HG02870 (cell line): ENCODE results near the gene SSBP1.
"Not testable (repeated sequence)": the region's sequence is repeated elsewhere in the genome, so short reads cannot be mapped to it uniquely, and the experiment has no call there.

Source experiments
- ATAC-seq: cut with Tn5 transposase; IDR thresholded peaks from one replicate; pipeline ENCODE4 v1.9.1; 2021; ENCODE audit warnings: mild to moderate bottlenecking, moderate library complexity; ENCODE audit not compliant: unreplicated experiment

SSBP1 gene

GRCh38 chr7:141709318-141709717 lies 28.8 kb upstream of the SSBP1 start:
- ATAC-seq, result no peak

- no peak for ATAC-seq
Measured at GRCh38 chr7:141709749-141710148, 28.4 kb upstream of the SSBP1 start.

DNA sequence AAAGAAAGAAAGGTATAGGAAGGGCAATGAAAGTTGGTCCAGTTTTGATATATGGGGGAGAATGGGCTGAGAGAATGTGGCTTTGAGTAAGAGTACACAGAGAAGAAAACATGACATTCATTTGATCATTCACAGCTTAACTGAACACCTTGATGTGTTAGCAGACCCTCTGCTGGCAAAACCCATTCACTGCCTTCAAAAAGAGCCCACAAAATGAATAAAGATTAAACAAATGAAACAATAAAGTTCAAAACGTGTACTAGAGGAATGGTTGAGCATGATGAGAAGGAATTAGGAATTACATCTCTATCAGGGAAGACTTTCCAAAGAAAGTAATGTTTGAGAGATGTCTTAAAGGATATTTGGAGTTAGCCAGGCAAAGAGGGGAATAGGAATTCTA lies 27.9 kb upstream of the SSBP1 start:
- ATAC-seq, result no peak

DNA sequence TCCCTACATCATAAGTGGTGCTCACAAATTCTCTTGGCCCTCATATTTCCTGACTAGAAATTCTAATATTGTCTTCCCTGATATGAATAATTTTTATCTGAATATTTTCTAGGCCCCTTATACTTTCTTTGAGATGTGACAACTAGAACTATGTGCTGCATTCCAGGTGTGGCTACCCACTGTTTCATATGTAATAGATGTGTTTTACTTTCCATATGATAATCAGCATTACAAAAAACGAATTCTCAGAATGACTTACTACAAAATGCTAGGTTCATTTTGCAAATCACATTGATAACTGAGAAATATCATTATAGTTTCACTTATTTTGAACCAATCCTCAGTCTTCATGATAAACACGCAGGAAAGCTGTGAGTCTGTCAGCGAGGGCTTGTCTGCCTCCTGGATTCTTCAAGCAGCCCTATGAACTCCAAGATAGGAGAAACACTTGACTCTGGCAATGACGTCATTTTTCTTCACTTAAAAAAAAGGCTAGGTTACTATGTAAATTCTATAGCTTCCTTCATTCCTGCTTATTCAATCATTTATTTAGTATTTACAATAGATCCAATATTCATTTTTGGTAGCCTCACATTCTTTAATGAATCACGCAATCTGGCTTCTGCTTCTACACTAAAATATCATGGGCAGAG lies 25.4 kb upstream of the SSBP1 start:
- no peak for ATAC-seq

- ATAC-seq, result no peak
Measured at GRCh38 chr7:141713890-141714289, 24.3 kb upstream of the SSBP1 start.

DNA sequence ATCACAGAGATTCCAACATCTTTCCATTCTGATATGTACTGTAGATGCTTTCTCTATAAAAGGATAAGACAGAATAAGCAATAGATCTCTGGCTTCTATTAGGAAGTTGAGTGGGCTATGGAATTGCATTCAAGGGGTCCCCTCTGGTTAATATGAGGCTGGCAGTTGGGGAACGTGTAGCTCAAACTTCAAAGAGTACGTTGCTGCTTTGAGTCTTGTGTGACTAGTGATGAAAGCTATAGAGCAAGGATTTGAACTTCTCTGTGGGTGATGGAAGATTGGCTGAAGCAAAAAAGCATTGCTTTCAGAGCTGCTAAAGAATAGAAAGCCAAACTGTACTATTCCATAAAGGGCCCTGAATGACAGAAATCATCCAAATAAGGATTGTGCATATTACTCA lies 23.6 kb upstream of the SSBP1 start:
- no peak for ATAC-seq

DNA sequence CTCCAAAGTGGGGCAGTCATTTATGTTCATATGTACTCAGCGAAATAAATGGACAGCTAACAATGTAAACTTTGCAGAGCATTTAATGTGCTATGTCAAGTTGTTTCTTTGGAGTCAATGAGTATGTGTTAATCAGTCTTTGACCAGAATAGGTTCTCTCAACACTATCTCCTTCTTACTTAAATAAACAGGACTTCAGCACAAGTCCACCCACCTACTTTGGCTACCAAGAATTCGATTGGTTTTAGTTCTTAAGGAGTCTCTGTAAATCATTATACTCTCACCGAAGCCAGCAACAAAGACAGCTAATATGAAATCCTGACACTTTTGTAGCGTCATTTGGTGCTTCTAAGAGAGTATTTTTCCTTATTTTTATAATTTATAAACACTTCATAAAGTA lies 23.1 kb upstream of the SSBP1 start:
- no peak for ATAC-seq

DNA sequence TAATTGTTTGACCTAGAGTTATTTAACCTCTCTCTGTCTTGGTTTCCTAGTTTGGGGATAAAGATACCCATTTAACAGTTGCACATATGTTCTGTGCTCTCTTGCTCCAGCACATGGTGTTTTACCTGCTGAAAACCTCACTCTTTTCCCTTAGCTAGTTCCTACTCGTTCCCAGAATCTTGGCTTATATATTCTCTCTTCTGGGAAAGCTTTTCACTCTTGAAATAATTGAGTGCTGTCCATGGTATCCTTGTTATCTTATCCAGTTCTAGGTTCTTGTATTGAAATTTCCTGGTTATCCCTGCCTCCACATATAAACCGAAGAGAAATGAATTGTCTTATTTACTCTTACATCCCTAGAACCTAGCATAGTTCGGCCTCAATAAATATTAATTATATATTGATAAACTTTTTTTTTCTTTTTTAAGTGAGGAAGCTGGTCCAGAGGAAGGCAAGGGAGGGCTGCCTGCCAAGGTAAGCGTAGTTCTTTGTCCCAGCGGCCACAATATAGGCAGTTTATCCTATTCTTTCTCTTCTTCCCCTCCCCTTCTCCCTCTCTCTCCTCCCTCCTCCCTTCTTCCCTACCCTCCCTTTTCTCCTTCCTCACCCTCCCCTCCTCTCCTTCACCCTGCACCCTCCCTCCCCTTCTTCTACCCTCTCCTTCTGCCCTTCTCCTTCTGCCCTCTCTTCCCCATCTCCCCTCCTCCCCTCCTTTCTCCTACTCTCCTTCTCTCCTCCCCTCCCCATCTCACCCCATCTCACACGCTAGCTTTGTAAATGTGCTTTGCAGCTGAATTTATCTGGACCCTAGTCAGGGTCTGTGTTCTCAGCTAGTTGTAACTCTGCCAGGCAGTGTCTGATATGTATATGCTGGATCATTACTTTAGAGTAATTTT lies 22.1 kb upstream of the SSBP1 start:
- ATAC-seq, result no peak

DNA sequence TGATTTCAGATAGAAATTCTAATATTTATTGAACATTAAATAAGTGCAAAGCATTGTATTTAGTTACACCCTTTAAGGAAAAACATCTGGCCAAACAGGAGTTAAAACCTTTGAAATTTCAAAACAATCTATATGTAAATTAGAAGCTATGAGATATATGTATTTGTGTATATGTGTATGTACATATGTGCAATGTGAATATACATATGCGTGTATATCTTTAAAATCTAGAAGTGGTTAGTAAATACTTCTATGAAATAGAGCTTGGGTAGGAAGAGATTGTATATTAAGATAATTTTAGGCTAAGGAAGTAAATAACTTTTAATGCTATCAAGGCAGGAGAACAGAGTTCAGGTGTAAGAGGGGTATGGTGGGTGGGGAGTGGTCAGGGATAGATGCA lies 20.7 kb upstream of the SSBP1 start:
- no peak for ATAC-seq

- ATAC-seq, result no peak
Measured at GRCh38 chr7:141722529-141722928, 15.6 kb upstream of the SSBP1 start.

DNA sequence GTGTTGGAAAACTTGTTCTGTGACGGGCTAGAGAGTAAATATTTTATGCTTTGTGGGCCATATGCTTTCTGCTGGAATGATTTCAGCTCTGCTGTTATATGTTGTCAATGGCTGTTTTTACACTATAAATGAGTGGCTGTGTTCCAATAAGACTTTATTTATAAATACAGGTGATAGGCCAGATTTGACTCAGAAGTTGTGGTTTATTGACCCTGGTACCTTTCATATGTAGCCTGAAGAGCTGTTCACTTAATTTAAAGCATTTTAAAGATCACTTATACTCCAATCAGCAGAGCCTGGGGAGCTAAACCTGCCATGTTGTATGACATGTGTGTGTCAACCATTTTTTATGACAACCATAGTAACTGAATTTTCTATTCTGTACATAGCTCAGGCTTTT lies 9.1 kb upstream of the SSBP1 start:
- ATAC-seq, result no peak

- ATAC-seq, result no peak
Measured at GRCh38 chr7:141731476-141732149, 6.5 kb upstream of the SSBP1 start.

GRCh38 chr7:141737118-141737835 lies 881 bp upstream of the SSBP1 start:
- ATAC-seq, result no peak

DNA sequence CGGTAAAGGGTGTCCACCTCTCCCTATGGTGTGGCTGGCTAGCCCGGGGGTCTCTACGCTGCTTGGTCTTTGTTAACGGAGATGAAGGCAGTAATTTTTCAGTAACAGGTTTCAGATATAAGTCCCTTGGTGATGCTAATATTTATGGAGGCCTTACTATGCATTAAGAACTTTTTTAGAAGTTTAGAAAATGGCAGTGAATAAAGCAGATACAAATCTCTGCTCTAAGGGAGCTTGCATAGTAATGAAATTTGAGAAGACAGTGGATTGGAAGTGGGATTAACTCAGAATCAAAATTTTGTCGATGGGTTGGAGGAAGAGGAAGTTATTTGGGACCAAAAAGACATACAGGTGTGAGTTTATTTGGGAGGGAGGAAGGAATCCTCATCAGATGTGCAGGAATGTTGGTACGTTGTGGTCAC lies 445 bp downstream of the SSBP1 start:
- ATAC-seq, result no peak

- ATAC-seq, result no peak
Measured at GRCh38 chr7:141739250-141739649, 1.1 kb downstream of the SSBP1 start.

- no peak for ATAC-seq
Measured at GRCh38 chr7:141742229-141742628, 4.1 kb downstream of the SSBP1 start.

- ATAC-seq, result no peak
Measured at GRCh38 chr7:141744131-141744530, 6.0 kb downstream of the SSBP1 start.

DNA sequence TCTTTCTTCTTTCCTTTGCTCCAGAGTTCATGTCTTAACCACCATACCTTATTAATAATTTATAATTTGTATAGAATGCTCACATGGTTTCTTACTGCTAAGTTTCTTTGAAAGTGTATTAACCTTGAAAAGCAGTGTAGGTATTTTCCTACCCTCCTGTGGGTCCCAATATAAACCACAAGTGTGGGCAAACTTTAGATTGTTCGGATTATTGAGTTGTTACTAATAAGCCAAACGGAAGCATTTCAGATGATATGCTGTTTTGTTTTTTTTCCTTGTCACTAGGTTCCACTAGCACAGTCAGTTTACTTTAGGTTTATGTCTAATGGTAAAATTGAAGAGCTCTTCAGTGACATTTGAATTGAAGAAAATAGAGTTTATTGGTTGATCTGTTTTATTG lies 10.2 kb downstream of the SSBP1 start:
- ATAC-seq, result no peak

DNA sequence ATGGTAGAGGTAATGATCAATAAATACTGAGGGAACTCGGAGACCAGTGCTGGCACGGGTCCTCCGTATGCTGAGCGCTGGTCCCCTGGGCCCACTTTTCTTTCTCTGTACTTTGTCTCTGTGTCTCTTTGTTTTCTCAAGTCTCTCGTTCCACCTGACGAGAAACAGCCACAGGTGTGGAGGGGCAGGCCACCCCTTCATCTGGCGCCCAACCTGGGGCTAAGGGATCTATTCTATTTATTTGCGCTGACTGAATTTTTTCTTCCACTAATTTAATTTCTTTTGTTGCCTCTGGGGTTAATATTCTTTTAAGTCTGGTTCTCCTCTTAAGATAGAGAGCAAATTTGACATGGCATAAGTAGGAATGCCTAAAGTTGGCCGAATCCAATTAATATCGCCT lies 13.7 kb downstream of the SSBP1 start:
- not testable (repeated sequence) for ATAC-seq

DNA sequence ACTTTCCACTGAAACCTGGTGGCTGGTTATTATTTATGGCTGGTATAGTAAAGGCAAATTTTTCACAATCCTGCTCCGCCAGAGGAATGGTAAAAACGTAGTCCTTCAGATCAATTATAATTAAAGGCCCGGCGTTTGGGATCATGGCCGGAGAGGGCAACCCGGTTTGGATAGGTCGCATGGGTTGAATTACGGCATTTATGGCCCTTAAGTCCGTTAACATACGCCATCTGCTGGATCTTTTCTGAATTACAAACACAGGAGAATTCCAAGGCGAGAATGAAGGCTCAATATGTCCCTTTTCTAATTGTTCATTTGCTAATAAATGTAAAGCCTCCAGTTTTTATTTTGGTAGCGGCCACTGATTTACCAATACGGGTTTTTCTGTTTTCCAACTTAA lies 14.5 kb downstream of the SSBP1 start:
- ATAC-seq, result no peak

- no peak for ATAC-seq
Measured at GRCh38 chr7:141754939-141755338, 16.8 kb downstream of the SSBP1 start.
